NOMO-1 treated with DMSO at 0.1 percent for 48 hours (cell line): Measurements from ENCODE around the gene PPP5C.

ENCODE experiments used
- DNase-seq: peaks from one replicate; lab custom pipeline; 2025; ENCODE audit not compliant: unreplicated experiment; lab: John Stamatoyannopoulos, UW

PPP5C gene

GRCh38 chr19:46328079-46328478 lies 18.8 kb upstream of the PPP5C start:
- DNase-seq = no peak

GRCh38 chr19:46330319-46330918 lies 16.5 kb upstream of the PPP5C start:
- no peak for DNase-seq

GRCh38 chr19:46337487-46337886 lies 9.4 kb upstream of the PPP5C start:
- DNase-seq = no peak

- no peak for DNase-seq
These were observed 7.4 kb upstream of the PPP5C start for GRCh38 chr19:46339446-46339845.

GRCh38 chr19:46340051-46340659 lies 6.7 kb upstream of the PPP5C start:
- no peak for DNase-seq

- DNase-seq = no peak
These were observed 5.0 kb upstream of the PPP5C start for GRCh38 chr19:46341937-46342336.

- DNase-seq = no peak
These were observed 2.5 kb upstream of the PPP5C start for GRCh38 chr19:46344363-46344762.

GRCh38 chr19:46345157-46345556 lies 1.7 kb upstream of the PPP5C start:
- DNase-seq = no peak

GRCh38 chr19:46347572-46347883 lies 641 bp downstream of the PPP5C start:
- DNase-seq = no peak

- no peak for DNase-seq
These were observed 1.1 kb downstream of the PPP5C start for GRCh38 chr19:46347985-46348384.

- peak; percentile 56 for DNase-seq
These were observed 2.6 kb downstream of the PPP5C start for GRCh38 chr19:46349311-46349993.

GRCh38 chr19:46350029-46350757 lies 3.3 kb downstream of the PPP5C start:
- peak; percentile 10 for DNase-seq

- DNase-seq = peak; percentile 16
These were observed 3.9 kb downstream of the PPP5C start for GRCh38 chr19:46350758-46351159.

GRCh38 chr19:46351241-46352041 lies 4.6 kb downstream of the PPP5C start:
- peak; percentile 5 for DNase-seq

GRCh38 chr19:46353730-46354528 lies 7.0 kb downstream of the PPP5C start:
- no peak for DNase-seq

- no peak for DNase-seq
These were observed 8.6 kb downstream of the PPP5C start for GRCh38 chr19:46355234-46356148.

GRCh38 chr19:46356149-46357055 lies 9.5 kb downstream of the PPP5C start:
- DNase-seq = no peak

- no peak for DNase-seq
These were observed 11.1 kb downstream of the PPP5C start for GRCh38 chr19:46357846-46358583.
